ENCODE measurements around the gene ARHGEF9. TPM values are rescaled to one million over a fixed set of nuclear protein-coding genes. Genes with fewer than 3 reads are reported as not detected.

The ARHGEF9 gene
- total RNA-seq, 1 experiment from 2014 or later: 26.3 TPM

GRCh38 chrX:63754136-63754859 is 30.7 kb downstream of the ARHGEF9 start:
- H3K4me1 Mint-ChIP-seq (ENCODE audit: low read depth, unreplicated experiment): peaks cover 7% of the 10 kb centered on the region
- peak overlapping the region; percentile 80 for H3K27ac Mint-ChIP-seq (ENCODE audit: unreplicated experiment)
- TF ChIP-seq, protein P1, sequence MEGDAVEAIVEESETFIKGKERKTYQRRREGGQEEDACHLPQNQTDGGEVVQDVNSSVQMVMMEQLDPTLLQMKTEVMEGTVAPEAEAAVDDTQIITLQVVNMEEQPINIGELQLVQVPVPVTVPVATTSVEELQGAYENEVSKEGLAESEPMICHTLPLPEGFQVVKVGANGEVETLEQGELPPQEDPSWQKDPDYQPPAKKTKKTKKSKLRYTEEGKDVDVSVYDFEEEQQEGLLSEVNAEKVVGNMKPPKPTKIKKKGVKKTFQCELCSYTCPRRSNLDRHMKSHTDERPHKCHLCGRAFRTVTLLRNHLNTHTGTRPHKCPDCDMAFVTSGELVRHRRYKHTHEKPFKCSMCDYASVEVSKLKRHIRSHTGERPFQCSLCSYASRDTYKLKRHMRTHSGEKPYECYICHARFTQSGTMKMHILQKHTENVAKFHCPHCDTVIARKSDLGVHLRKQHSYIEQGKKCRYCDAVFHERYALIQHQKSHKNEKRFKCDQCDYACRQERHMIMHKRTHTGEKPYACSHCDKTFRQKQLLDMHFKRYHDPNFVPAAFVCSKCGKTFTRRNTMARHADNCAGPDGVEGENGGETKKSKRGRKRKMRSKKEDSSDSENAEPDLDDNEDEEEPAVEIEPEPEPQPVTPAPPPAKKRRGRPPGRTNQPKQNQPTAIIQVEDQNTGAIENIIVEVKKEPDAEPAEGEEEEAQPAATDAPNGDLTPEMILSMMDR (IDR thresholded peaks at IDR 0.05; ENCODE audit: unreplicated experiment): no peak
- peaks cover 29% of the 10 kb centered on the region for H3K27me3 Mint-ChIP-seq (ENCODE audit: unreplicated experiment)
- BruUV-seq (replicated peaks): no TSS peak
- DNase-seq: peak; percentile 2
- peaks cover 21% of the 10 kb centered on the region for H3K36me3 Mint-ChIP-seq (ENCODE audit: insufficient read depth, unreplicated experiment)
- H3K9me3 Mint-ChIP-seq (ENCODE audit: low read depth, unreplicated experiment): no peaks in the 10 kb centered on the region
- peak overlapping the region; percentile 79 for H3K4me3 Mint-ChIP-seq (ENCODE audit: low read depth, unreplicated experiment)
- intact Hi-C loops (cut with micrococcal nuclease; ENCODE audit: unreplicated experiment): no loop called here
- CTCF ChIA-PET: interaction anchor here (0.6 to 1.1 kb wide), 3 partner anchors 10 to 421 kb away, joined by 3 to 7 read pairs (median 3); no protein-coding TSS in a partner anchor

- H3K27me3 Mint-ChIP-seq (ENCODE audit: unreplicated experiment): peaks cover 2% of the 10 kb centered on the region
- CTCF ChIA-PET: no interaction called here
- peaks cover 21% of the 10 kb centered on the region for H3K36me3 Mint-ChIP-seq (ENCODE audit: insufficient read depth, unreplicated experiment)
- no TSS peak for BruUV-seq (replicated peaks)
- intact Hi-C loops (cut with micrococcal nuclease; ENCODE audit: unreplicated experiment): no loop called here
- TF ChIP-seq, protein P1 (IDR thresholded peaks at IDR 0.05; ENCODE audit: unreplicated experiment): no peak
- no peak overlapping the region for H3K4me3 Mint-ChIP-seq (ENCODE audit: low read depth, unreplicated experiment)
- H3K27ac Mint-ChIP-seq (ENCODE audit: unreplicated experiment): no peak overlapping the region
- no peak for DNase-seq
- peaks cover 7% of the 10 kb centered on the region for H3K4me1 Mint-ChIP-seq (ENCODE audit: low read depth, unreplicated experiment)
- H3K9me3 Mint-ChIP-seq (ENCODE audit: low read depth, unreplicated experiment): no peaks in the 10 kb centered on the region
Measured at GRCh38 chrX:63751481-63751880, 33.5 kb downstream of the ARHGEF9 start.

GRCh38 chrX:63750811-63751210 is 34.2 kb downstream of the ARHGEF9 start:
- BruUV-seq (replicated peaks): no TSS peak
- Mint-ChIP-seq H3K36me3 (ENCODE audit: insufficient read depth, unreplicated experiment) (peaks cover 21% of the 10 kb centered on the region), H3K4me3 (ENCODE audit: low read depth, unreplicated experiment) (no peak overlapping the region), H3K27me3 (ENCODE audit: unreplicated experiment) (no peaks in the 10 kb centered on the region), H3K9me3 (ENCODE audit: low read depth, unreplicated experiment) (no peaks in the 10 kb centered on the region), H3K4me1 (ENCODE audit: low read depth, unreplicated experiment) (peaks cover 7% of the 10 kb centered on the region), H3K27ac (ENCODE audit: unreplicated experiment) (no peak overlapping the region)
- TF ChIP-seq, protein P1 (IDR thresholded peaks at IDR 0.05; ENCODE audit: unreplicated experiment): no peak
- CTCF ChIA-PET: no interaction called here
- intact Hi-C loops (cut with micrococcal nuclease; ENCODE audit: unreplicated experiment): no loop called here
- DNase-seq: no peak

GRCh38 chrX:63747331-63747730 is 37.7 kb downstream of the ARHGEF9 start:
- H3K27ac Mint-ChIP-seq (ENCODE audit: unreplicated experiment): no peak overlapping the region
- TF ChIP-seq, protein P1 (IDR thresholded peaks at IDR 0.05; ENCODE audit: unreplicated experiment): no peak
- no peaks in the 10 kb centered on the region for H3K36me3 Mint-ChIP-seq (ENCODE audit: insufficient read depth, unreplicated experiment)
- no peak for DNase-seq
- CTCF ChIA-PET: no interaction called here
- H3K27me3 Mint-ChIP-seq (ENCODE audit: unreplicated experiment): no peaks in the 10 kb centered on the region
- intact Hi-C loops (cut with micrococcal nuclease; ENCODE audit: unreplicated experiment): no loop called here
- no peaks in the 10 kb centered on the region for H3K9me3 Mint-ChIP-seq (ENCODE audit: low read depth, unreplicated experiment)
- no TSS peak for BruUV-seq (replicated peaks)
- H3K4me3 Mint-ChIP-seq (ENCODE audit: low read depth, unreplicated experiment): no peak overlapping the region
- no peaks in the 10 kb centered on the region for H3K4me1 Mint-ChIP-seq (ENCODE audit: low read depth, unreplicated experiment)
